Naive thymus-derived CD4-positive, alpha-beta T cell (primary cell): Measurements from ENCODE around the gene COPS2. TPM values are rescaled to one million over a fixed set of nuclear protein-coding genes. Genes with fewer than 3 reads are reported as not detected.

ENCODE experiments used
- ATAC-seq: fragments of 150-1000 bp; cut with Tn5 transposase; 2 replicates; pipeline ENCODE4 v1.10.0; 2021; ENCODE audit warnings: mild to moderate bottlenecking, moderate library complexity
- CTCF ChIA-PET: fragments of 350-600 bp; sonication (Branson Sonifier 250); formaldehyde crosslinking; loops from one replicate; lab custom pipeline; 2021; ENCODE audit warnings: antibody characterized with exemption; lab: Charles Lee
- POLR2A ChIA-PET: fragments of 350-600 bp; sonication (Branson Sonifier 250); formaldehyde crosslinking; loops from one replicate; lab custom pipeline; 2021; ENCODE audit warnings: antibody characterized with exemption, inconsistent platforms; lab: Charles Lee
- DNase-seq, 9 donors: peaks; one replicate each; pipeline versions ENCODE4 v3.0.0 to v3.0.0-alpha.2; 2020 to 2022; ENCODE audit warnings: mixed read lengths in 1 of 9
- H3K27ac ChIP-seq: one replicate; pipeline ENCODE4 v1.7.0; 2013; ENCODE audit warnings: mild to moderate bottlenecking, low read depth, low read length, moderate library complexity
- H3K27me3 ChIP-seq, 2 donors: one replicate each; pipeline ENCODE4 v1.7.0; 2013; ENCODE audit warnings: low read length in 2 of 2, mild to moderate bottlenecking in 2 of 2, moderate library complexity in 2 of 2; ENCODE audit not compliant: control insufficient read depth in 2 of 2, insufficient read depth in 2 of 2
- H3K36me3 ChIP-seq, 3 experiments: 1 replicate in 2 of 3; 2 replicates in 1 of 3; pipeline ENCODE4 v1.7.0; 2013; ENCODE audit warnings: low read length in 3 of 3, mild to moderate bottlenecking in 3 of 3, moderate library complexity in 1 of 3; ENCODE audit not compliant: insufficient read depth in 3 of 3, control insufficient read depth in 2 of 3
- H3K4me1 ChIP-seq, 2 donors: one replicate each; pipeline ENCODE4 v1.7.0; 2013; ENCODE audit warnings: low read length in 2 of 2, mild to moderate bottlenecking in 2 of 2, moderate library complexity in 1 of 2; ENCODE audit not compliant: control insufficient read depth in 2 of 2, insufficient read depth in 2 of 2
- H3K4me3 ChIP-seq: 2 replicates; pipeline ENCODE4 v1.7.0; 2013; ENCODE audit warnings: mild to moderate bottlenecking, low read length
- H3K9me3 ChIP-seq, 3 experiments: 1 replicate in 2 of 3; 2 replicates in 1 of 3; pipeline ENCODE4 v1.7.0; 2013; ENCODE audit warnings: low read length in 3 of 3; ENCODE audit not compliant: control insufficient read depth in 2 of 3
- H3K27ac Mint-ChIP-seq, 9 donors: one replicate each; pipeline ENCODE4 v1.8.0; 2020 to 2022; ENCODE audit warnings: mixed read lengths in 9 of 9, mild to moderate bottlenecking in 8 of 9, moderate library complexity in 5 of 9, inconsistent platforms in 2 of 9
- H3K27me3 Mint-ChIP-seq, 5 donors: one replicate each; pipeline ENCODE4 v1.8.0; 2021 to 2022; ENCODE audit warnings: mixed read lengths in 5 of 5, mild to moderate bottlenecking in 1 of 5
- H3K36me3 Mint-ChIP-seq, 5 donors: one replicate each; pipeline ENCODE4 v1.8.0; 2020 to 2022; ENCODE audit warnings: mixed read lengths in 5 of 5, mild to moderate bottlenecking in 3 of 5, inconsistent platforms in 1 of 5
- H3K4me1 Mint-ChIP-seq, 7 donors: one replicate each; pipeline ENCODE4 v1.8.0; 2020 to 2022; ENCODE audit warnings: mixed read lengths in 7 of 7, mild to moderate bottlenecking in 3 of 7, inconsistent platforms in 1 of 7
- H3K4me3 Mint-ChIP-seq, 10 donors: one replicate each; pipeline ENCODE4 v1.8.0; 2020 to 2022; ENCODE audit warnings: mild to moderate bottlenecking in 10 of 10, mixed read lengths in 10 of 10, moderate library complexity in 6 of 10, inconsistent platforms in 2 of 10
- H3K9me3 Mint-ChIP-seq, 11 donors: one replicate each; pipeline ENCODE4 v1.8.0; 2020 to 2022; ENCODE audit warnings: mixed read lengths in 11 of 11, mild to moderate bottlenecking in 4 of 11, inconsistent platforms in 1 of 11, moderate library complexity in 1 of 11
- intact Hi-C, 2 donors: fragments of 100-400 bp; cut with micrococcal nuclease; formaldehyde crosslinking; loops; one replicate each; pipeline ENCODE4 v1.15.1; 2023
- polyA plus RNA-seq, 2 donors: library from polyadenylated mRNA; unstranded; fragments of 300-500 nt; fragmentation: Illumina TruSeq; gene quantifications; one replicate each; pipeline ENCODE4 v1.2.3, GENCODE V29; 2021
- total RNA-seq, 6 experiments: library from RNA in 5 of 6; stranded (reverse) in 5 of 6; gene quantifications; 1 replicate in 5 of 6; 2 replicates in 1 of 6; pipeline ENCODE4 v1.2.3 and lab custom pipeline; 2021 to 2026

Gene COPS2
- total and polyA plus RNA-seq, 7 experiments from 2014 or later, result 25.4 to 91.5 (median 62.1) TPM

- Mint-ChIP-seq H3K4me3 (peak overlapping the region in 1 of 10 donors; percentile 44), H3K27ac (peak overlapping the region in 4 of 9 donors; percentile 1 to 63 (median 42)), H3K27me3 (no peaks in the 10 kb centered on the region), H3K4me1 (peaks cover 22 to 74% (median 50%) of the 10 kb centered on the region in 7 donors), H3K9me3 (no peaks in the 10 kb centered on the region), H3K36me3 (peaks cover 16 to 30% (median 20%) of the 10 kb centered on the region in 5 donors)
- ATAC-seq (peak; percentile 76), DNase-seq (peak in 6 of 9 donors; percentile 18 to 49 (median 28))
- Histone ChIP-seq H3K36me3 (peaks cover 11 to 29% (median 29%) of the 10 kb centered on the region in 3 experiments), H3K27me3 (no peaks in the 10 kb centered on the region), H3K4me3 (no peak overlapping the region), H3K4me1 (peaks cover 8 to 14% of the 10 kb centered on the region in 2 donors), H3K9me3 (no peaks in the 10 kb centered on the region), H3K27ac (no peak overlapping the region)
- POLR2A ChIA-PET, result interaction anchor here (0.6 to 1.7 kb wide), 5 partner anchors 9 to 1779 kb away, joined by 3 to 8 read pairs (median 3); partner anchors contain the start of gene COPS2
- intact Hi-C loops, result loop anchor here (1.0 to 5.0 kb wide), 7 partner anchors 9 to 999 kb away; partner anchors contain the start of gene COPS2 (in 1 of the 2)
- CTCF ChIA-PET, result interaction anchor here (0.6 to 3.2 kb wide), 14 partner anchors 9 to 999 kb away, joined by 3 to 32 read pairs (median 4); partner anchors contain the start of gene COPS2
Observed at GRCh38 chr15:49145651-49146609, 9.5 kb downstream of the COPS2 start.

GRCh38 chr15:49137861-49138260, 17.5 kb downstream of the COPS2 start:
- peaks cover 19 to 76% (median 65%) of the 10 kb centered on the region in 3 experiments for H3K36me3 ChIP-seq
- no peak for ATAC-seq
- H3K27ac Mint-ChIP-seq, result no peak overlapping the region

GRCh38 chr15:49135911-49136310, 19.5 kb downstream of the COPS2 start:
- ATAC-seq (no peak), DNase-seq (no peak)
- Mint-ChIP-seq H3K9me3 (no peaks in the 10 kb centered on the region), H3K4me1 (peaks cover 0 to 22% (median 0%) of the 10 kb centered on the region in 7 donors), H3K36me3 (peaks cover 7 to 43% (median 24%) of the 10 kb centered on the region in 5 donors), H3K27me3 (no peaks in the 10 kb centered on the region), H3K4me3 (no peak overlapping the region), H3K27ac (no peak overlapping the region)
- intact Hi-C loops, result no loop called here
- POLR2A ChIA-PET, result no interaction called here
- no peaks in the 10 kb centered on the region for H3K27me3 ChIP-seq
- H3K27ac ChIP-seq, result no peak overlapping the region
- H3K36me3 ChIP-seq, result peaks cover 17 to 73% (median 55%) of the 10 kb centered on the region in 3 experiments
- H3K4me3 ChIP-seq, result no peak overlapping the region
- CTCF ChIA-PET, result interaction anchor here (1.3 kb wide), 1 partner anchor 10 kb away, joined by 5 read pairs; no protein-coding TSS in a partner anchor
- H3K4me1 ChIP-seq, result no peaks in the 10 kb centered on the region
- no peaks in the 10 kb centered on the region for H3K9me3 ChIP-seq

More at GRCh38 chr15:49137861-49138260, 17.5 kb downstream of the COPS2 start:
- POLR2A ChIA-PET, result no interaction called here
- no peaks in the 10 kb centered on the region for H3K9me3 Mint-ChIP-seq
- intact Hi-C loops, result no loop called here
- CTCF ChIA-PET, result no interaction called here
- Histone ChIP-seq H3K4me1 (no peaks in the 10 kb centered on the region), H3K4me3 (no peak overlapping the region), H3K27me3 (no peaks in the 10 kb centered on the region), H3K9me3 (no peaks in the 10 kb centered on the region), H3K27ac (no peak overlapping the region)
- no peaks in the 10 kb centered on the region for H3K27me3 Mint-ChIP-seq
- peaks cover 15 to 50% (median 28%) of the 10 kb centered on the region in 5 donors for H3K36me3 Mint-ChIP-seq
- no peak overlapping the region for H3K4me3 Mint-ChIP-seq
- H3K4me1 Mint-ChIP-seq, result peaks cover 3 to 17% (median 11%) of the 10 kb centered on the region in 7 donors
- DNase-seq, result no peak

DNA sequence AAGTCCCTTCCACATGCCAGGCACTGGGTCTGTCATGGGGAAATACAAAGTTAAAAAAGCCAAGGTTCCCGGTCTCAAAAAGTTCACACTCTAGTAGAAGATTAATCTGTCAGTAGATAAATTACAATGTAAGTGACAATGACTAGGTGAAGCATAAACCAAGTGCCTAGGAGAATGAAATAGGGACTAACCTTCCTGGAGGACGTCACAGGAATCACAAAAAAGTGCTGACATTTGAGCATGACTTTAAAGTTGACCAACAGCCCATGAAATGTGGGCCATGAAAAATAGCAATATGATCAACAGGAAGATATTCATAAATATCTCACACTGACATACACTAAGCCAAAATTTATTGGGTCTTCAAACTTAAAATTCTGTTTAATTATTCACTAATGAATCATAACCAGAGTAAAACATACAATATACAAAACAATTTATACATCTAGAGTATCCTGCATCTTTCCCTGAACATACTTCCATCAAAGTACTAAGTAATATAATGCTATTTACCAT, 20.0 kb downstream of the COPS2 start:
- Histone ChIP-seq H3K36me3 (peaks cover 17 to 73% (median 53%) of the 10 kb centered on the region in 3 experiments), H3K4me1 (no peaks in the 10 kb centered on the region), H3K4me3 (no peak overlapping the region), H3K9me3 (no peaks in the 10 kb centered on the region), H3K27ac (no peak overlapping the region), H3K27me3 (no peaks in the 10 kb centered on the region)
- CTCF ChIA-PET, result no interaction called here
- ATAC-seq, result no peak
- POLR2A ChIA-PET, result no interaction called here
- intact Hi-C loops, result no loop called here
- Mint-ChIP-seq H3K27me3 (no peaks in the 10 kb centered on the region), H3K36me3 (peaks cover 7 to 40% (median 21%) of the 10 kb centered on the region in 5 donors), H3K27ac (peak overlapping the region in 2 of 9 donors; percentile 7), H3K4me3 (no peak overlapping the region), H3K9me3 (no peaks in the 10 kb centered on the region), H3K4me1 (peaks cover 0 to 22% (median 0%) of the 10 kb centered on the region in 7 donors)
- DNase-seq, result no peak

DNA sequence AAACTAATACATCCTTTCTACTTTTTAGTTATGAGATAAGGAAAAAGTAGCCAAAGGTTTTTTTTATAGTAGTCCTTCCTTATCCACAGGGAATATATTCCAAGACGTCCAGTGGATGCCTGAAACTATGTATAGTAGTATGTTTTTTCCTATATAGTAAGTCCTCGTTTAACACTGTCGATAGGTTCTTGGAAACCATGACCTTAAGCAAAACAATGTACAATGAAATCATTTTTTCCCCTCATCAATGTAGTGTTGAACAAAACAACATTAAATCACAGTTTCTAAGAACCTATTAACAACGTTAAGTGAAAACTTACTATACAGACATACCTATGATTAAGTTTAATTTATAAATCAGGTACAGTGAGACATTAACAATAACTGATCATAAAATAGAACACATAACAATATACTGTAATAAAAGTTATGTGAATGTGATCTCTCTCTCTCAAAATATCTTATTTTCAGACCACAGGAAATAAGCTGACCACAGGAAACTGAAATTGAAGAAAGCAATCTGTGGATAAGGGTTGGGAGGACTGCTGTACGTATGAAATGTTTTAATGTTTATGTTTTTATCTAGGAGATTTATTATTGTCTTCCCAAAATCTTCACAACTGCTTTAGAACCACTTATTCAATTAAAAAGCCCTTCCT, 20.6 kb downstream of the COPS2 start:
- H3K4me3 Mint-ChIP-seq, result no peak overlapping the region
- H3K27ac ChIP-seq, result no peak overlapping the region

DNA sequence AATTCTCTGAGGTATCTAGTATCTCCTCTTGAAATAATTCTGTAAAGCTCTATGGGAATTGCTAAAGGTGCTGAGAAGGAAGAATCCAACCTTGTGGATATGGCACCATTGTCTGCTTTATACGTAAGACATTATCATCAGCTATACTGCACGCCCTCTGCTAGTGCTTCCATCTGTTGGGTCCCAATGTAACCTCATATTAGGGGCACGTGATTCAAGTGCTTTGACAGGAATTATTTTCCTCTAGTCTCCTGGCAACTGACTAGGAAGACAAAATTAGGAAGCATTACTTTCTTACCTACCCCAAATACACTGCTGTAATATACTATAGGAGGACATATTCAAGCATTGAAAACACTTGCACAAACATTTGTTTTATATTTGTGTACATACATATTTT, 24.0 kb downstream of the COPS2 start:
- POLR2A ChIA-PET, result interaction anchor here (0.7 kb wide), 1 partner anchor 8 kb away, joined by 3 read pairs; no protein-coding TSS in a partner anchor
- peak overlapping the region in 2 of 9 donors; percentile 32 to 33 for H3K27ac Mint-ChIP-seq

More for the DNA sequence above, 20.6 kb downstream of the COPS2 start:
- no peak overlapping the region for H3K4me3 ChIP-seq
- ChIA-PET POLR2A (no interaction called here), CTCF (no interaction called here)
- no peaks in the 10 kb centered on the region for H3K27me3 ChIP-seq
- no peaks in the 10 kb centered on the region for H3K9me3 Mint-ChIP-seq
- no peaks in the 10 kb centered on the region for H3K27me3 Mint-ChIP-seq
- peaks cover 17 to 74% (median 54%) of the 10 kb centered on the region in 3 experiments for H3K36me3 ChIP-seq
- ATAC-seq, result no peak
- H3K36me3 Mint-ChIP-seq, result peaks cover 7 to 43% (median 23%) of the 10 kb centered on the region in 5 donors
- no peak for DNase-seq
- intact Hi-C loops, result no loop called here
- H3K4me1 Mint-ChIP-seq, result peaks cover 0 to 22% (median 0%) of the 10 kb centered on the region in 7 donors
- H3K27ac Mint-ChIP-seq, result peak overlapping the region in 1 of 9 donors; percentile 7
- H3K9me3 ChIP-seq, result no peaks in the 10 kb centered on the region
- no peaks in the 10 kb centered on the region for H3K4me1 ChIP-seq

More for the DNA sequence above, 24.0 kb downstream of the COPS2 start:
- no peak overlapping the region for H3K27ac ChIP-seq
- DNase-seq (no peak), ATAC-seq (no peak)
- no peaks in the 10 kb centered on the region for H3K27me3 ChIP-seq
- H3K4me1 Mint-ChIP-seq, result peaks cover 0 to 22% (median 0%) of the 10 kb centered on the region in 7 donors
- CTCF ChIA-PET, result no interaction called here
- H3K4me1 ChIP-seq, result no peaks in the 10 kb centered on the region
- H3K4me3 Mint-ChIP-seq, result no peak overlapping the region
- no peaks in the 10 kb centered on the region for H3K9me3 ChIP-seq
- H3K4me3 ChIP-seq, result no peak overlapping the region
- H3K9me3 Mint-ChIP-seq, result no peaks in the 10 kb centered on the region
- peaks cover 8 to 72% (median 45%) of the 10 kb centered on the region in 3 experiments for H3K36me3 ChIP-seq
- peaks cover 7 to 57% (median 28%) of the 10 kb centered on the region in 5 donors for H3K36me3 Mint-ChIP-seq
- intact Hi-C loops, result no loop called here
- no peaks in the 10 kb centered on the region for H3K27me3 Mint-ChIP-seq
